HG03460 (cell line): ENCODE results near the gene MGA.

Experiments used
- ATAC-seq: cut with Tn5 transposase; IDR thresholded peaks from one replicate; pipeline ENCODE4 v1.9.1; 2021; ENCODE audit not compliant: unreplicated experiment

Gene MGA

DNA sequence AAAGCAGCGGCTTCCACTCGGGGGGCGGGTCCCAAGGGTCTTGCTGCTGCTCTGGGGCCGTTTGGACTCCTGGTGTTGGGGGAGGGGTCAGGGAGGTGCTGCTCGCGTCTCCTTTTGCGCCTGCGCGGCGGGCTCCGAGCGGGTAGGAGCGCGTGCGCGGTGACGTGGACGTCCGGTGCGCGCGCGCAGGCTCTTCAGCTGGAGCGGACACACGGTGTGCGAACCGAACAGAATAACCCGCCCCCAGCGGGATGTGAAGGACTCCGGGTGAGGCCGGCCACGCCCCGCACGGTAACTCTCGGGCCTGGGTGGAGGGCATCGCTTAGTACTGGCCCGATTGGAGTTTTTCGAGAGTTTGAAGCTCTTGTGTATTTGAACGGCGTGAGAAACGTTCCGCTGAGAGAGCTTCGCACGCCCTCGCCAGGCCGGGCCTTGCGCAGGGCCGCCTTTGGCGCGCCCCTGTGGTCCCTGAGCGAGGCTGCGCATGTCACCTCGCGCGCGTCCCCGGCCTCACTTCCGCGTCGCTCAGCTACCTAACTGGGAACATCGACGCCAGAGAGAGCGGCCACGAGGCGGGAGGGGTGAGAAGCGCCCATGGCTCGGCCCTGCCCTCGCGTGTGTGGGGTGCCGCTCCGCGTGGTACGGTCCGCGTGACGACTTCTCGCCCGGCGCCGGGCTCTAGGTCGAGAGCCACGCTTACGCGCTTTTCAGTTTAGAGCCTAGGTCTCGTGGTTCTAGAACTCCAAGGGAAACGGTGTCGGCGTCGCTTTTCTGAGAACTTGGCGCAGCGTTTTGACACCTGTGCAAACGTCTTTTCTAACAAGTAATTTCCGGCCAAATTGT lies at the start of gene MGA:
TSS of gene MGA (plus strand) at position 171 of the 843 bp plus-strand sequence.
- ATAC-seq = peak; percentile 70

GRCh38 chr15:41620536-41621199 lies 39.5 kb upstream of the MGA start:
- no peak for ATAC-seq

DNA sequence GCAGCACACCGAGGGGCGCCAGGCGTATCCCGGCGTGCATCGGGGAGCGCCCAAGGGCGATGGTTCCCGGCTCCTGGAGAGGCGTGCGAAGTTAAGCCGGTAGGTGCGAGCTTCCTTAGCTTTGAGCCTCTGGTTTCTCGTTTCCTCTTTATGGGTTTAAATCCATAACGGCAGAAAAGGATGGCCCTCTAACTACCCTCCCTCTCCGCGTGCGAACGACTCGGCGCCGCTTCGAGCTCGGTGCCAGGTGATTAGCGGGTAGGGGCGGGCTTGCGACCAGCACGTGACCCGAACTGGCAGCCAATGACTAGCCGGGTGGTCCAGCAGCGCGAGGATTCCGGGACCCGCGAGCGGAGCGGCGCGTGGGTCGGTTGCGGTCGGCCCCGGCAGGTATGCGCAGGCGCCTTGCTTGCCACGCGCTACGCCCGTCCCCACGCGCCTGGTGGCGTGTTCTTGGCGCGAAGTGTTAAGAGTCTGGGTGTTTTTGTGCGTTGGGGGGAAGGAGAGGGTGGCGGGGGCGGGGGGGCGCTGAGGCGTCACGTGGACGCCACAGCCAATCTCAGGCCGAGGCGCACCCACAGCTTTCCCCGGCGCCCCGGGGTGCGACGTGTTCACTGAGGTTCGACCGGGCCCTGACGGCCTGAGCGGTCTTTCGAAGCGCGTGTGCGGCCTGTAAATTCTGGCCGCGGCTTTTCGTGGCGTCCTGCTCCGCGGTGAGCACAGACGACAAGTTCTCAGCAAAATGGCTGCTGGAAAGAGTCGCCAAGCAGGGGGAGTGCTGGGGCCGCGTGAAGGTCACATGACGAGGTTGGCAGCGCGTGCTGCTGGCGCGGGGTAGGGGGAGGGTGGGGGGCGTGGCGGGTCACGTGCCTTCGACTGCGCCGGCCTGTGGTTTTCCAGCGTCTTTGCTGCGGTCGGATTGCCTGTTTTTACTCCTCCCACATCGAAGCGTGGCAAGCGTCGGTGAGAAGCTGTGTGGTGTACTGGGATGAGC lies 38.7 kb upstream of the MGA start:
- ATAC-seq = peak; percentile 78

DNA sequence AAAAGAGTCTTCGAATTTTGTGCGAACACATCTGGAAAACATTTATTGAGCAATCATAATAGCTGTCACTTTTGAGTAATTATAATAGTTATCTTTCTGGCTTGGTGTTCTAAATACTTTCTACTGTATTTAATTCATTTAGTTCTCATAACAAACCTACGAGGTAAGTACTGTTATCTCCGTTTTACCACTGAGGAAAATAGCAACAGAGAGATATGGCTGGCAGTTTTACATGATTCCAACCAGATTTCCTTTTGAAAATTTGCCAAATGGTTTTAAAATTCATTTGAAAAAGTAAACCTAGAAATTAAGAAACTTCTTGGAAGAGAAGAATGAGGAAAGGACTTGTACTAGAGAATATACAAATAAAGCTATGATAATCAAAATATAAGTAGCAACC lies 37.3 kb upstream of the MGA start:
- ATAC-seq = no peak

DNA sequence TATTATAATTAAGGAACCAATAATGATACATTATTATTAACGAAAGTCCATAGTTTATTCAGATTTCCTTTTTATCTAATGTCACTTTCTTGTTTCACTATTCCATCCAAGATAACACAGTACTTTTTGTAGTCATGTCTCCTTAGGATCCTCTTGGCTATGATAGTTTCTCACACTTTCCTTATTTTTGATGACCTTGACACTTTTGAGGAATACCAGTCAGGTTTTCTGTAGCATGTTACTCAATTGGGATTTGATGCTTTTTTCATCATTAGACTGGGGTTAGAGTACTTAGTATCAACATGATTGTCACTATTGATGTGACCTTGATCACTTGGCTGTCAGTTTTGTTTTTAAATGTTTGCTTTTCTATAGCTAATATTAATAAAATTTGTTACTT lies 33.0 kb upstream of the MGA start:
- ATAC-seq = no peak

DNA sequence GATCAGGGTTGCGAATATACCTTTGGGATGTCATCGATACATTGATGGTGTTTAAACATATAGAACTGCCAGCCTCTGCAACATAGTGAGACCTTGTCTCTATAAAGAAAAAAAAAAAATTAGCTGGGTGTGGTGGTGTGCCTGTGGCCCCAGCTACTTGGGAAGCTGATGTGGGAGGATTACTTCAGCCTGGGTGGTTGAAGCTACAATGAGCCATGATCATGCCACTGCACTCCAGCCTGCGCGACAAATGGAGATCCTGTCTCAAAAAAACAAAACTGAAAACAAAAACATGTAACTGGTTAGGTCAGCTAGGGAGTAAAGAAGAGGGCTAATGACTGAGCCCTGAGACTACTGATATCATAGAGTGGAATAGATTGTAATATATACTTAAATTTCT lies 30.7 kb upstream of the MGA start:
- no peak for ATAC-seq

- no peak for ATAC-seq
These were observed 30.3 kb upstream of the MGA start for GRCh38 chr15:41629883-41630282.

- ATAC-seq = no peak
These were observed 29.5 kb upstream of the MGA start for GRCh38 chr15:41630616-41631217.

- ATAC-seq = no peak
These were observed 28.2 kb upstream of the MGA start for GRCh38 chr15:41631880-41632470.

- no peak for ATAC-seq
These were observed 26.6 kb upstream of the MGA start for GRCh38 chr15:41633609-41634008.

DNA sequence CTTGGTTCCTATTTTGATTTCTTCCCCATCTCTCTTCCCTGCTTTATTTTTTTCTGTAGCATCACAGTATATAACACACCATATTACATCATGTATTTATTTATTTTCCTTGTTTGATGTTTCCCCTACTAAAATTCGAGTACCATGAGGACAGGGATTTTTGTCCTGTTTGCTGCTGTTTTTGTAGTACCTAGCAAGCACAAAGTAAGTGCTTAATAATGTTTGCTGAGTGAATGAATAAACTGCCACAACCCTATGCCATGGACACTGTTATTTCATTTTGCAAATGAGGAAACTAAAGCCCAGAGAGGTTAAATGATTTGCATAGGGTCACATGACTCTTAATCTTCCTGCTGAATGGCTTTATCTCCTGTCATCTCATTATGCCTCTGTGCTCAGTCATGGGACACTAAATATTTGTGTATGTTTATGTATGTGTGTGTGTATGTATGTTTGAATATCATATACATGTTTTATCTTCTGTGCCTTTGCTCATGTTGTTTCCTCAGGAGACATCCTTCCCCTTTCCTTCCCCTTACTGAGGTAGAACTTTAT lies 26.1 kb upstream of the MGA start:
- ATAC-seq = no peak

DNA sequence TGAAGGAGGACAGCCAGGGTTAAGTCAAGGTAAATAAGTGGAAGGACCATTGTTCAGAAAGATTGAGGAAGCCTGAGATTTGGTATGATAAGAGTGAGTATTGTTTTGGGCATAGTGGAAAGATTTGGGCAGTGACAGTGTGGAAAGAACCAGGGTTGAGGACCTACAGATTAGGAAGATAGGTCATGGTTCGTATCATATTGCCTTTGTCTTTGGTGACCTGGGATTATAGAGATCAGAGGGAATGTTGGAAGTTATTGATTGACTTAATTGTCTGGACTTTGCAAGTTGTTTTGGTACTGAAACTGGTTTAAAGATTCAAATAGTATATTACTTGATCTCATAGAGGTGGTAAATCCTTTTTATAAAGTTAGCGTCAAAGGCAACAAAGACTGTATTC lies 23.1 kb upstream of the MGA start:
- no peak for ATAC-seq

GRCh38 chr15:41640985-41641384 lies 19.2 kb upstream of the MGA start:
- no peak for ATAC-seq

DNA sequence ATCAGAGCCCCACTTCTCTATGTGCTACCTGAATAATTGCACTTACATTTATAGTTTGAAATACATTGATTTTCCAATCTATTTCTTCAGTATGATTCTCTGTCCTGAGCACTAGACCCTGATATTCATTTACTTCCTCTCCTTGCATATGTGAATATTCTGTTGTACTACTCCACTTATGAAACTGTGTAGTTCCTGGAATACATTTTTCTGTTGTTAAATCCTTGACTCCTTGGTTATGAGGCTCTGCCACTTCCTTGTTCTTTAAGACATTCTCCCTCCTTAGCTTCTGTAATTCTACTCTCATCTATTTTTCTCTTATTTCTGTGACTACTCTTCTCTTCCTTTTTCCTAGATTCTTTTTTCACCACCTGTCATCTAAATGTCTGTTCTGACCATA lies 12.9 kb upstream of the MGA start:
- ATAC-seq = no peak

DNA sequence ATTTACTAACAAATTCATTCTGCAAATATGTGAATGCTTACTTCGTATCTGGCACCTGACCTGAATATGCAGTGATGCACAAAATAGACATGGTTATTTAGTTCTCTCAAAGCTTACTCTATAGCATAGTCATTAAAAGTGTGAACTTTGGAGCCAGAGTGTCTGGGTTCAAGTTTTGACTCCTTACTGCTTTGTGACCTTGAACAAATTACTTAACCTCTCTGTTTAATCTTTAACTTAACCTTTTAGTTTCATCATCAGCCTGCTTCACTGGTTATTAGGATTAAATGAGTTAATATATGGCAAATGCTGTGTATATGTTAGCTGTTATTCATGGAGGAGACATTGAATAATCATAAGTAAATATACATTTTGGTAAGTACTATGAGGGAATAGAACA lies 12.1 kb upstream of the MGA start:
- no peak for ATAC-seq

GRCh38 chr15:41648770-41649169 lies 11.4 kb upstream of the MGA start:
- no peak for ATAC-seq

DNA sequence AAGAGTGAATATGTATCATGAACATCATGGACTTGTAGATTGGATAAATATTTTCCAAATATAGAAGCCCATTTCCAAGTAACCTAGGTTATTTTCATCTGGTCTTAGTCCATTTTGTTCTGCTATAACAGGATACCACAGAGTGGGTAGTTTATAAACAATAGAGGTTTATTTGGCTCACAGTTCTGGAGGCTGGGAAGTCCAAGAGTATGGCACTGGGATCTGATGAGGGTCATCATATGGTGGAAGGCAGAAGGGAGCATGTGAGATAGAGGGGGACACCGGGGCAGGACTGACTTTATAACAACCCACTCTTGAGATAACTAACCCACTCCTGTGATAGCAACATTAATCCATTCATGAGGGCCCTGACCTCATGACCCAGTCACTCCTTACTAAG lies 9.4 kb upstream of the MGA start:
- ATAC-seq = no peak

GRCh38 chr15:41651373-41651772 lies 8.8 kb upstream of the MGA start:
- ATAC-seq = no peak

GRCh38 chr15:41653760-41654159 lies 6.4 kb upstream of the MGA start:
- no peak for ATAC-seq

DNA sequence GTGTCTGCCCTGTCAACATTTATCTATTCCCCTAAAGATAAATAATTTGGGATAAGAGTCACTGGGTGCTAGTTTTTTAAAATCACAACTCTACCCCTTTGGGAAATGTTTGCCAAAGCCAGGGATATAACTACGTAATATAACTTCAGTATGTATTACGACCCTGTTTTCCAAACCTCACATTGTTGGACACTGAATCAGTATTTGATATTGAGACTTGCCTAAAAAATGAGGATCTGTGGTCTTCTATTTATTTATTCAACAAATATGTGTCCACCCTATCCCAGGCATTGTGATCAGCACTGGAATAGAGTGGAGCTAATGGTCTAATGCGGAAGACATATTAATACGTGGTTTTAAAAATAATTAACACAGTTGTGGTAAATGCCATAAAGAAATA lies 4.5 kb upstream of the MGA start:
- ATAC-seq = no peak
